OCI-LY1 (cell line): ENCODE data around the gene OR5D18.

ENCODE experiments used
- H2AFZ ChIP-seq: fragments of 200-600 bp; sonication (generic), shearing (Covaris generic); 2 replicates; pipeline ENCODE4 v1.6.0; 2014; ENCODE audit warnings: antibody characterized with exemption, mild to moderate bottlenecking, low read length
- H3F3A ChIP-seq: fragments of 200-600 bp; sonication (generic), shearing (Covaris generic); 2 replicates; pipeline ENCODE4 v1.6.0; 2014; ENCODE audit warnings: mild to moderate bottlenecking, antibody characterized with exemption, low read length, moderate library complexity; ENCODE audit not compliant: insufficient read depth
- H3K27ac ChIP-seq: fragments of 200-600 bp; sonication (generic); 2 replicates; pipeline ENCODE4 v1.5.1; 2014; ENCODE audit warnings: low read length, mixed run types, mild to moderate bottlenecking, low read depth; ENCODE audit not compliant: poor library complexity, severe bottlenecking
- H3K27me3 ChIP-seq: fragments of 200-600 bp; sonication (generic); 2 replicates; pipeline ENCODE4 v1.6.0; 2014; ENCODE audit warnings: antibody characterized with exemption, mild to moderate bottlenecking, low read length, moderate library complexity; ENCODE audit not compliant: insufficient read depth
- H3K36me3 ChIP-seq: fragments of 200-600 bp; sonication (generic); 2 replicates; pipeline ENCODE4 v1.6.1; 2014; ENCODE audit warnings: mild to moderate bottlenecking, antibody characterized with exemption, low read length, moderate library complexity, mixed read lengths; ENCODE audit not compliant: insufficient read depth
- H3K4me1 ChIP-seq: fragments of 200-600 bp; sonication (generic); 2 replicates; pipeline ENCODE4 v1.5.1; 2014; ENCODE audit warnings: mild to moderate bottlenecking, low read length, moderate library complexity; ENCODE audit not compliant: insufficient read depth, severe bottlenecking
- H3K4me2 ChIP-seq: fragments of 200-600 bp; sonication (generic), shearing (Covaris generic); 2 replicates; pipeline ENCODE4 v1.6.1; 2014; ENCODE audit warnings: low read length
- H3K4me3 ChIP-seq: fragments of 200-600 bp; sonication (generic); 2 replicates; pipeline ENCODE4 v1.5.1; 2014; ENCODE audit warnings: low read length, low read depth, mild to moderate bottlenecking, mixed read lengths; ENCODE audit not compliant: poor library complexity, severe bottlenecking
- H3K79me2 ChIP-seq: fragments of 200-600 bp; shearing (Covaris generic); 2 replicates; pipeline ENCODE4 v1.6.1; 2016; ENCODE audit warnings: mixed run types, low read length, mixed read lengths; ENCODE audit not compliant: insufficient read depth
- H3K9ac ChIP-seq: fragments of 200-600 bp; sonication (generic), shearing (Covaris generic); 2 replicates; pipeline ENCODE4 v1.6.1; 2014; ENCODE audit warnings: mild to moderate bottlenecking, low read length, mixed read lengths
- H3K9me2 ChIP-seq: fragments of 200-600 bp; sonication (generic), shearing (Covaris generic); 2 replicates; pipeline ENCODE4 v1.6.1; 2014; ENCODE audit warnings: low read depth, mild to moderate bottlenecking, low read length, mixed read lengths
- H3K9me3 ChIP-seq: fragments of 200-600 bp; shearing (Covaris generic); 2 replicates; pipeline ENCODE4 v1.6.1; 2014; ENCODE audit warnings: low read length, mixed read lengths
- H4K20me1 ChIP-seq: fragments of 200-600 bp; sonication (generic), shearing (Covaris generic); 2 replicates; pipeline ENCODE4 v1.6.0; 2016; ENCODE audit warnings: mild to moderate bottlenecking, low read length; ENCODE audit not compliant: insufficient read depth
- EZH2 ChIP-seq: fragments of 200-600 bp; sonication (generic), shearing (Covaris generic); IDR thresholded peaks from 2 replicates; pipeline ENCODE4 v1.8.0; 2017; ENCODE audit warnings: borderline replicate concordance, mixed run types, mild to moderate bottlenecking, antibody characterized with exemption, low read length, moderate library complexity, mixed read lengths
- TF ChIP-seq, protein P1 (sequence below): fragments of 200-600 bp; sonication (generic), shearing (Covaris generic); IDR thresholded peaks from 2 replicates; pipeline ENCODE4 v1.5.1; 2017; ENCODE audit warnings: mild to moderate bottlenecking, antibody characterized with exemption, low read length, moderate library complexity, mixed read lengths

The OR5D18 gene

DNA sequence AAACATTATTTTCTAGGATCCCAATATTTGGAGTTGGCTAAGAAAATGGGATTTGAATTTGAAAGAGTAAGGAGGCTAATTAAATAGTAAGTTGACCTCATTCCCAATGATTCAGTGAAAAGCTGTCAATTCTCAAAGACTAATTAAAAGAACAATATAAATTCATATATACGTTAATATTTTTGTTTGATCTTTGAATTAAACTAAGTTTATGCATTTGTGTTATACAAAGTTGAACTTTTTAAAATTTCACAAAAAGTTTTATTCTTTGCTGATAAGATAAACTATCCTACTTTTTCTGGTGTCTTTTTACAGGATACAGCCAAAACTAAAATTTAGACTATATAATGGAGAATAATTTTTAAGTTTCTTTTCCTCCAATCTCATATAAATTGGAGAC lies 8.4 kb upstream of the OR5D18 start, which contains the start of gene OR5L1:
Gene OR5L1 (plus strand): TSS at position 301 of the 400 bp plus-strand sequence. CDS start 100 bp downstream, outside the sequence.
- no peaks in the 10 kb centered on the region for H3K27me3 ChIP-seq
- no peaks in the 10 kb centered on the region for H3F3A ChIP-seq
- no peak within 1 kb of the TSS for H3K9ac ChIP-seq
- H3K27ac ChIP-seq: no peak within 1 kb of the TSS
- no peak within 1 kb of the TSS for H2AFZ ChIP-seq
- no peaks in the 10 kb centered on the region for H4K20me1 ChIP-seq
- H3K4me3 ChIP-seq: no peak within 1 kb of the TSS
- no peaks in the 10 kb centered on the region for H3K79me2 ChIP-seq
- no peak within 1 kb of the TSS for H3K4me2 ChIP-seq
- no peaks in the 10 kb centered on the region for H3K4me1 ChIP-seq
- H3K9me2 ChIP-seq: no peaks in the 10 kb centered on the region
- TF ChIP-seq, protein P1, sequence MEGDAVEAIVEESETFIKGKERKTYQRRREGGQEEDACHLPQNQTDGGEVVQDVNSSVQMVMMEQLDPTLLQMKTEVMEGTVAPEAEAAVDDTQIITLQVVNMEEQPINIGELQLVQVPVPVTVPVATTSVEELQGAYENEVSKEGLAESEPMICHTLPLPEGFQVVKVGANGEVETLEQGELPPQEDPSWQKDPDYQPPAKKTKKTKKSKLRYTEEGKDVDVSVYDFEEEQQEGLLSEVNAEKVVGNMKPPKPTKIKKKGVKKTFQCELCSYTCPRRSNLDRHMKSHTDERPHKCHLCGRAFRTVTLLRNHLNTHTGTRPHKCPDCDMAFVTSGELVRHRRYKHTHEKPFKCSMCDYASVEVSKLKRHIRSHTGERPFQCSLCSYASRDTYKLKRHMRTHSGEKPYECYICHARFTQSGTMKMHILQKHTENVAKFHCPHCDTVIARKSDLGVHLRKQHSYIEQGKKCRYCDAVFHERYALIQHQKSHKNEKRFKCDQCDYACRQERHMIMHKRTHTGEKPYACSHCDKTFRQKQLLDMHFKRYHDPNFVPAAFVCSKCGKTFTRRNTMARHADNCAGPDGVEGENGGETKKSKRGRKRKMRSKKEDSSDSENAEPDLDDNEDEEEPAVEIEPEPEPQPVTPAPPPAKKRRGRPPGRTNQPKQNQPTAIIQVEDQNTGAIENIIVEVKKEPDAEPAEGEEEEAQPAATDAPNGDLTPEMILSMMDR: no peak
- TF ChIP-seq EZH2: no peak
- H3K36me3 ChIP-seq: no peaks in the 10 kb centered on the region
- H3K9me3 ChIP-seq: no peaks in the 10 kb centered on the region

DNA sequence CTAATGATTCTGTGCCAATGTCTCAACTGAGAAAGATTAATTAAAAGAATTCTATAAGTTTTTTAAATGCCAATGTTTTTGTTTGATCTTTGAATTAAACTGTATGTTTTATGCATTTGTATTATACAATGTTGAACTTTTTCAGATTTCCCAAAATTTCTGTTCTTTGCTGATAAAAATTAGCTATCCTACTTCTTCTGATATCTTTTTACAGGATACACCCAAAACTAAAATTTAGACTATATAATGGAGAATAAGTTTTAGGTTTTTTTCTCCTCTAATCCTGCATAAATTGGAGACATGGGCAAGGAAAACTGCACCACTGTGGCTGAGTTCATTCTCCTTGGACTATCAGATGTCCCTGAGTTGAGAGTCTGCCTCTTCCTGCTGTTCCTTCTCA lies 7.5 kb downstream of the OR5D18 start, which contains the start of gene OR5L2:
Gene OR5L2 (plus strand): TSS at position 301 of the 400 bp plus-strand sequence. CDS start 0 bp downstream, at position 301.
- H3K27ac ChIP-seq: no peak within 1 kb of the TSS
- TF ChIP-seq, protein P1: no peak
- no peak for TF ChIP-seq EZH2
- H2AFZ ChIP-seq: no peak within 1 kb of the TSS
- H3K36me3 ChIP-seq: no peaks in the 10 kb centered on the region
- no peaks in the 10 kb centered on the region for H3F3A ChIP-seq
- H3K79me2 ChIP-seq: no peaks in the 10 kb centered on the region
- H3K4me2 ChIP-seq: no peak within 1 kb of the TSS
- H3K4me3 ChIP-seq: no peak within 1 kb of the TSS
- H3K9me2 ChIP-seq: no peaks in the 10 kb centered on the region
- no peak within 1 kb of the TSS for H3K9ac ChIP-seq
- H3K27me3 ChIP-seq: no peaks in the 10 kb centered on the region
- H4K20me1 ChIP-seq: no peaks in the 10 kb centered on the region
- H3K9me3 ChIP-seq: no peaks in the 10 kb centered on the region
- H3K4me1 ChIP-seq: no peaks in the 10 kb centered on the region

DNA sequence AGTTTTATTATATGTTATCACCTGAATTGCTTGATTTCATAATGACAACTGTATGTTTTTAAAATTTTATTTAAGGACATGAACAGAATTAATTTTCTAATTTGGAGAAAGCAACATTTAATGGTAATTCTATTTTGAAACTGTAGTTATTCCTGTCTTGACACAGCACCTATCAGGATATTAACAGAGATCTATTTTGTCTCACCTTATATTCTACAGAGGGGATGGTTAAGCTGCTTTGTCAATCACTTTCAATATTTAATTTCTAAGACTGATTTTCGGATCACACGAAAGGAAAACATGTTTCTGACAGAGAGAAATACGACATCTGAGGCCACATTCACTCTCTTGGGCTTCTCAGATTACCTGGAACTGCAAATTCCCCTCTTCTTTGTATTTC lies 19.0 kb downstream of the OR5D18 start, which contains the start of gene OR5D16:
Gene OR5D16 (plus strand): TSS at position 301 of the 400 bp plus-strand sequence. CDS start 0 bp downstream, at position 301.
- Histone ChIP-seq H3K4me2 (no peak within 1 kb of the TSS), H3K36me3 (no peaks in the 10 kb centered on the region), H4K20me1 (no peaks in the 10 kb centered on the region), H3K27me3 (no peaks in the 10 kb centered on the region), H3F3A (no peaks in the 10 kb centered on the region), H3K9ac (no peak within 1 kb of the TSS), H3K4me1 (no peaks in the 10 kb centered on the region), H3K79me2 (no peaks in the 10 kb centered on the region), H2AFZ (no peak within 1 kb of the TSS), H3K9me2 (no peaks in the 10 kb centered on the region), H3K4me3 (no peak within 1 kb of the TSS), H3K9me3 (no peaks in the 10 kb centered on the region), H3K27ac (no peak within 1 kb of the TSS)
- no peak for TF ChIP-seq EZH2
- TF ChIP-seq, protein P1: no peak
